Dendritic cell treated with granulocyte-macrophage colony-stimulating factor and Interleukin-4, amounts not matched to agents 40 ng/mL and 50 ng/mL, for 4 days (primary cell): ENCODE data around the gene RUNX2.

Source experiments
- H3K27ac Mint-ChIP-seq: one replicate; pipeline ENCODE4 v1.8.0; 2022; ENCODE audit warnings: mild to moderate bottlenecking, mixed read lengths
- H3K27me3 Mint-ChIP-seq: one replicate; pipeline ENCODE4 v1.8.0; 2022; ENCODE audit warnings: mild to moderate bottlenecking, mixed read lengths
- H3K36me3 Mint-ChIP-seq: one replicate; pipeline ENCODE4 v1.8.0; 2022; ENCODE audit warnings: low read depth, mixed read lengths
- H3K4me1 Mint-ChIP-seq: one replicate; pipeline ENCODE4 v1.8.0; 2022; ENCODE audit warnings: low read depth, mixed read lengths
- H3K4me3 Mint-ChIP-seq: one replicate; pipeline ENCODE4 v1.8.0; 2022; ENCODE audit warnings: mild to moderate bottlenecking, moderate library complexity, mixed read lengths
- H3K9me3 Mint-ChIP-seq: one replicate; pipeline ENCODE4 v1.8.0; 2022; ENCODE audit warnings: mixed read lengths
- intact Hi-C: fragments of 100-400 bp; cut with micrococcal nuclease; formaldehyde crosslinking; loops from one replicate; pipeline ENCODE4 v1.15.0; 2022

Gene RUNX2

GRCh38 chr6:45677381-45678284 is 349.5 kb downstream of the RUNX2 start:
- peaks cover 15% of the 10 kb centered on the region for H3K27me3 Mint-ChIP-seq
- peaks cover 10% of the 10 kb centered on the region for H3K9me3 Mint-ChIP-seq
- H3K36me3 Mint-ChIP-seq: no peaks in the 10 kb centered on the region
- H3K4me1 Mint-ChIP-seq: peaks cover 32% of the 10 kb centered on the region
- H3K27ac Mint-ChIP-seq: peak overlapping the region; percentile 55
- peak overlapping the region; percentile 13 for H3K4me3 Mint-ChIP-seq
- intact Hi-C loops: no loop called here

GRCh38 chr6:45678285-45678607 is 350.1 kb downstream of the RUNX2 start:
- intact Hi-C loops: no loop called here
- Mint-ChIP-seq H3K36me3 (no peaks in the 10 kb centered on the region), H3K4me1 (peaks cover 32% of the 10 kb centered on the region), H3K4me3 (no peak overlapping the region), H3K27ac (no peak overlapping the region), H3K27me3 (peaks cover 15% of the 10 kb centered on the region), H3K9me3 (peaks cover 10% of the 10 kb centered on the region)

- no peak overlapping the region for H3K4me3 Mint-ChIP-seq
- no peaks in the 10 kb centered on the region for H3K36me3 Mint-ChIP-seq
- peaks cover 10% of the 10 kb centered on the region for H3K9me3 Mint-ChIP-seq
- H3K4me1 Mint-ChIP-seq: peaks cover 32% of the 10 kb centered on the region
- no peak overlapping the region for H3K27ac Mint-ChIP-seq
- peaks cover 15% of the 10 kb centered on the region for H3K27me3 Mint-ChIP-seq
- intact Hi-C loops: no loop called here
Measured at GRCh38 chr6:45679163-45679562, 351.0 kb downstream of the RUNX2 start.

GRCh38 chr6:45679631-45680030 is 351.5 kb downstream of the RUNX2 start:
- H3K9me3 Mint-ChIP-seq: peaks cover 10% of the 10 kb centered on the region
- H3K27me3 Mint-ChIP-seq: peaks cover 15% of the 10 kb centered on the region
- H3K4me1 Mint-ChIP-seq: peaks cover 32% of the 10 kb centered on the region
- intact Hi-C loops: no loop called here
- H3K36me3 Mint-ChIP-seq: no peaks in the 10 kb centered on the region
- no peak overlapping the region for H3K27ac Mint-ChIP-seq
- H3K4me3 Mint-ChIP-seq: no peak overlapping the region

GRCh38 chr6:45681860-45682511 is 353.9 kb downstream of the RUNX2 start:
- Mint-ChIP-seq H3K27ac (peak overlapping the region; percentile 16), H3K4me3 (no peak overlapping the region), H3K36me3 (no peaks in the 10 kb centered on the region), H3K4me1 (peaks cover 32% of the 10 kb centered on the region), H3K27me3 (peaks cover 8% of the 10 kb centered on the region), H3K9me3 (peaks cover 10% of the 10 kb centered on the region)
- intact Hi-C loops: no loop called here

GRCh38 chr6:45684476-45684875 is 356.3 kb downstream of the RUNX2 start:
- H3K4me1 Mint-ChIP-seq: peaks cover 10% of the 10 kb centered on the region
- H3K36me3 Mint-ChIP-seq: no peaks in the 10 kb centered on the region
- intact Hi-C loops: no loop called here

GRCh38 chr6:45685076-45685475 is 356.9 kb downstream of the RUNX2 start:
- H3K4me1 Mint-ChIP-seq: peaks cover 8% of the 10 kb centered on the region
- H3K9me3 Mint-ChIP-seq: peaks cover 10% of the 10 kb centered on the region
- intact Hi-C loops: no loop called here

More at GRCh38 chr6:45684476-45684875, 356.3 kb downstream of the RUNX2 start:
- no peak overlapping the region for H3K27ac Mint-ChIP-seq
- H3K9me3 Mint-ChIP-seq: peaks cover 10% of the 10 kb centered on the region
- H3K4me3 Mint-ChIP-seq: no peak overlapping the region
- peaks cover under 1% of the 10 kb centered on the region for H3K27me3 Mint-ChIP-seq

GRCh38 chr6:45686841-45687569 is 358.9 kb downstream of the RUNX2 start:
- H3K4me3 Mint-ChIP-seq: no peak overlapping the region
- peaks cover 5% of the 10 kb centered on the region for H3K9me3 Mint-ChIP-seq
- H3K4me1 Mint-ChIP-seq: peaks cover 4% of the 10 kb centered on the region
- no peaks in the 10 kb centered on the region for H3K27me3 Mint-ChIP-seq
- intact Hi-C loops: no loop called here
- no peaks in the 10 kb centered on the region for H3K36me3 Mint-ChIP-seq
- no peak overlapping the region for H3K27ac Mint-ChIP-seq

More at GRCh38 chr6:45685076-45685475, 356.9 kb downstream of the RUNX2 start:
- no peaks in the 10 kb centered on the region for H3K36me3 Mint-ChIP-seq
- H3K27me3 Mint-ChIP-seq: no peaks in the 10 kb centered on the region
- no peak overlapping the region for H3K27ac Mint-ChIP-seq
- no peak overlapping the region for H3K4me3 Mint-ChIP-seq

- Mint-ChIP-seq H3K27ac (no peak overlapping the region), H3K27me3 (no peaks in the 10 kb centered on the region), H3K4me1 (no peaks in the 10 kb centered on the region), H3K4me3 (no peak overlapping the region), H3K9me3 (no peaks in the 10 kb centered on the region), H3K36me3 (no peaks in the 10 kb centered on the region)
- intact Hi-C loops: no loop called here
Measured at GRCh38 chr6:45687570-45687969, 359.4 kb downstream of the RUNX2 start.

GRCh38 chr6:45688180-45688579 is 360.1 kb downstream of the RUNX2 start:
- intact Hi-C loops: no loop called here
- no peak overlapping the region for H3K27ac Mint-ChIP-seq
- no peak overlapping the region for H3K4me3 Mint-ChIP-seq
- H3K27me3 Mint-ChIP-seq: no peaks in the 10 kb centered on the region
- no peaks in the 10 kb centered on the region for H3K9me3 Mint-ChIP-seq
- no peaks in the 10 kb centered on the region for H3K36me3 Mint-ChIP-seq
- no peaks in the 10 kb centered on the region for H3K4me1 Mint-ChIP-seq

- H3K36me3 Mint-ChIP-seq: no peaks in the 10 kb centered on the region
- H3K9me3 Mint-ChIP-seq: no peaks in the 10 kb centered on the region
- no peak overlapping the region for H3K4me3 Mint-ChIP-seq
- H3K27ac Mint-ChIP-seq: no peak overlapping the region
- H3K4me1 Mint-ChIP-seq: no peaks in the 10 kb centered on the region
- H3K27me3 Mint-ChIP-seq: no peaks in the 10 kb centered on the region
- intact Hi-C loops: no loop called here
Measured at GRCh38 chr6:45689926-45690615, 361.9 kb downstream of the RUNX2 start.

GRCh38 chr6:45690846-45691245 is 362.7 kb downstream of the RUNX2 start:
- H3K4me3 Mint-ChIP-seq: no peak overlapping the region
- no peaks in the 10 kb centered on the region for H3K36me3 Mint-ChIP-seq
- H3K4me1 Mint-ChIP-seq: no peaks in the 10 kb centered on the region
- intact Hi-C loops: no loop called here
- H3K9me3 Mint-ChIP-seq: no peaks in the 10 kb centered on the region
- H3K27ac Mint-ChIP-seq: no peak overlapping the region
- H3K27me3 Mint-ChIP-seq: no peaks in the 10 kb centered on the region

- Mint-ChIP-seq H3K27me3 (no peaks in the 10 kb centered on the region), H3K4me3 (no peak overlapping the region), H3K4me1 (no peaks in the 10 kb centered on the region), H3K27ac (no peak overlapping the region), H3K9me3 (no peaks in the 10 kb centered on the region), H3K36me3 (no peaks in the 10 kb centered on the region)
- intact Hi-C loops: no loop called here
Measured at GRCh38 chr6:45691426-45691825, 363.3 kb downstream of the RUNX2 start.
